Measurements from ENCODE around the gene SRPRB.

GRCh38 chr3:133836497-133837158 lies 31.0 kb downstream of the SRPRB start:
- TF ChIP-seq CTCF (IDR thresholded peaks at IDR 0.05) (no peak), EP300 (IDR thresholded peaks at IDR 0.05) (no peak)
